GM19193 (cell line): ENCODE results near the gene TMEM88.

Experiments
- POLR2A ChIP-seq: IDR thresholded peaks from 4 replicates; pipeline ENCODE4 v1.6.1; 2011; ENCODE audit not compliant: insufficient read depth, insufficient read length; ENCODE audit errors: extremely low read depth

Gene TMEM88

DNA sequence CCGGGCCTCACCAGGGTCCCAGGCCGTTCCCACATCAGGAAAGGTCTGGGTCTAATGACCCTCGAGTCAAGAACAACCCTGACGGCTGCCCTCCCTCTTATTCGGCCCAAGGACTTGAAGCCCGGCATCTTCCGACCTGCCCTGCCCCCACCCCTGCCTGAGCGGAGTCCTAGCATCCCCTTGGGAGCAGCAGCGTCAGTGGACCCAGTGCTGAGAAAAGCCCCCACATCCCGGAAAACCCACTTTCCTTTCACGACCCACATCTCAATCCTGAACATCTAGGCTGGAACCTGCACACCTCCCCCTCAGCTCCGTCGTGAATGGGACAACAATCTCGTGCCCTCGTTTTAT is 769 bp downstream of the TMEM88 start:
- TF ChIP-seq POLR2A: no peak

DNA sequence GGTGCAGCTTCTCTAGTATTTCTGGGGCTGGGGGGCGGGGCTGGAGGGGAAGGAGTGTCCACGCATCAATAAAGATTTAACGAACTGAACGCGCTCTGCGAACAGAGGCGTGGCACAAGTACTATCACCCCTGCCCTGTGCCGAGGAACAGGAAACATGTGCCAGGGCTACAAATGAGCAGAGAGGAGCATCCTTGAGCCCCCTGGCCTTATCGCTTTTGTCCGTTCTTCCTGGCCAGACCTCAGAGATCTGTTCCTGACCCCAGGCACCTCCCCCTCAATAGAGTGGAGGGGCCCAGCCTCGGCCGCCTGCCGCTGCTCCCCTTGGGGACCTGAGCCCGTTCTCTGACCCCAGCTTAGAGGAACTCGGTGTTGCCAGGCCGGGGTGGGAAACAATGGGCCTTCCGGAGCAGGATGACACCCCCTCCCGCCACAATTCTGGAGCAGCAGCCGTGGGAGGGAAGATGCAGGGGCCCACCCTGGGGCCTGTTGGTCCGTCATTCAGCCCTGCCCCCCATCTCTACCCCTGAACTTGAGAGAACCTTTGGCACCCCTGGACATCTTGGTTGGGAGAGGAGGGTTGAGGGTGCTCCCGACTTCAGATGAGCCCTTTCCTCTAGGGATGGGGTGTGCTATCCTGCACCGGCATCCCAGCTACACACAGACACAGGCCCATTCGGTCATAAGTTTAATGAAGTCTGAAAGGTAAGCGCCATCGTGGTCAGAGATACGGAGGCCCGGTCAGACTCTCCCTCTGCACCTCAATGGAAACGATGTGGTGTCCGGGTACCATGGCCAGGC is 1.3 kb downstream of the TMEM88 start:
- TF ChIP-seq POLR2A: no peak

DNA sequence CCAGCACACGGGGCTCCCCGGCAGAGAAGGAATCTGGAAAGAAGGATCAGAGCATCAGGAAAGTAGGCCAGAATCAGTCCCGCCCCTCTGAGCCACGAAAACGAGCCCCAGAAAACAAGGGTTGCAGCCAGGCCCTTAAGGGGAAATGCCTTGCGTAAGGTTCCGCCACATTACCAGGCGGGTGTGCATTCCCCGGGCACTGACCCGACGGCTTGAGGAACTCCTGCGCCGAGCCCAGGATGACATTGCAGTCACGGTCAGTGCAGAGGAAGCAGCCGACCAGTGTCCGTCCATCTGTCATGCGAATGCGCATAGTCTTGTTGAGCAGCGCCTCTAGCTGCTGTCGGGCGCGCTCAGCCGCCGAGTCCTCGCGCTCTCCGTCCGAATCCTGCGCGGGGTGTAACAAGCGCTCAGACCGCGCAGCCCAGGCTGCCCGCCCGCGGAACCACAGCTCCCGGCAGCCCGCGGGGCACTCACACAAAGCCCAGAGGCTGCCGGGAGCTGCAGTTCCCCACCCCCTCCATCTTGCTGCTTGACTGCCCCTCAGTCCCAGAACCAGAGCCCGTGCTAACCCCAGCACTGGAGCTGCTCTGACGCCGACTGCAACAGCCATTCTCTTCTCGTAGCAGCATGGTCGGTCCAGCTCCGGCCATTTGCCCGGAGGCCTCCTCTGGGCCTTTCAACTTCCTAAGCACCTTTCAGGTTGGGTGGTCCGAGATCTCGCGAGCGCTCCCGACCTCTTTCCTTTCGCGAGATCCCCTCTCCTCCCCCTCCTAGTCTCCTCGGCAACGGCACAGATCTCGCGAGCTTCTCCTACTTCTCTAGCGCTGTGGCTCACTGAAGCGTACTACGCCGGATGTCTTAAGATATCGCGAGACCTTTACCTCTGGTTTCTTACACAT is 2.2 kb downstream of the TMEM88 start, which contains the start of gene NAA38:
TSS of gene NAA38 (minus strand) at position 749 of the 902 bp plus-strand sequence. CDS start at position 653, 96 bp downstream.
- TF ChIP-seq POLR2A: peak; percentile 85

DNA sequence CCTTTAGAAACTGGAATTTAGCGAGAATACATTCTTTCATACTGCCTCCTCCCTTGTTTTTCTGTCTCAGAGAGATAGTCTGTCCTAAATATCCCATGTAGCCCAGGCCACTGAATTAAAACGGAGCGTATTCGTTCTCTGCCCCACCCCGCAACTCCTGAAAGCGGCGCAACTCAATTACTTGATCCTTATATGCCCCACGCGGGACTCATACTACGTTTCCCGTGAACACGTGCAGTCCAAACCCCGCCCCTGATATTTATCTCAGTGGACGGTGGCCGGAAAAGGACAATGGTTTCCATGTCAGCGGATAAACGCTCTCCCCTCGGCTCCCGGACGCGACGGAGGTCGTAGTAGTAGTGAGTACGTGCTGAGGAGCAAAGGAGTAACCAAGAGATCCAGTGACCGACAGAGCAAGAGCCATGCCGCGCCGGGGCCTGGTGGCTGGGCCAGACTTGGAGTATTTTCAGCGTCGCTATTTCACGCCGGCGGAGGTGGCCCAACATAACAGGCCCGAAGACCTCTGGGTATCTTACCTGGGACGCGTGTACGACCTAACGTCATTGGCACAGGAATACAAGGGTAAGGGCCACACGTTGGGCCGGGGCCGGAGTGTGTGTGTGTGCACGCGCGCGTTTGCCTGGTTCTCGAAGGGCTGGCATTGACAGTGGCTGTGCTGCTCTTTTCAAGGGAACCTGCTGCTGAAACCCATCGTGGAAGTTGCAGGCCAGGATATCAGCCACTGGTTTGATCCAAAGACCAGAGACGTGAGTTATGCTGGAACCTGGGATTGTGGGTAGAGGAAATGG is 3.1 kb downstream of the TMEM88 start, which contains the start of gene CYB5D1:
TSS of gene CYB5D1 (plus strand) at position 291 of the 809 bp plus-strand sequence. CDS start at position 423, 132 bp downstream.
- TF ChIP-seq POLR2A: peak; percentile 17

DNA sequence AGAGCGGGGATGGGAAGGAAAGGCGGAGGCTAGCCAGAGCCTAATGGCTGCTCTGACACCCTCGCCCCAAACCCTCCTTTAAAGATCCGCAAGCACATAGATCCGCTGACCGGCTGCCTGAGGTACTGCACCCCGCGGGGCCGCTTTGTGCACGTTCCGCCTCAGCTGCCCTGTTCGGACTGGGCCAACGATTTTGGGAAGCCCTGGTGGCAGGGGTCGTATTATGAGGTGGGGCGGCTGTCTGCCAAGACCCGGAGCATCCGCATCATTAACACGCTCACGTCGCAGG is 3.6 kb downstream of the TMEM88 start:
- no peak for TF ChIP-seq POLR2A

DNA sequence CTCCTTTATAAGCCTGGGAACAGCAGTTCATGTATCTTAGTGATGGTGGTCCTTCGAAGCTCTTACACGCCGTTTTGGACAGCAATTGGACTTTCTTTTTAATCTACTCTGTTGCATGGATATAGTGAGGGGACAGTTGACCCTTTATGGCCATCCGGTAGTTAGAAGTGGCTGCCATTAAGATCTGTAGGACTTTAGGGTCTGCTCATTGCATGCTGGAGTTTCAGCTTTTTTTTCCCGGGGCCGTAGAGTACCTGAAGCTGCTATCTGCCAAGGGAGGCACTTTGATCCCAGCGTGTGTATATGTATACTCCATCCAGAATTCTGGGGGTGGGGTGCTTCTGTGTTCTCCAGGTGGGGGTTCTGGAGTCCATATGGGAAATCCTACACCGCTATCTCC is 4.2 kb downstream of the TMEM88 start:
- no peak for TF ChIP-seq POLR2A

DNA sequence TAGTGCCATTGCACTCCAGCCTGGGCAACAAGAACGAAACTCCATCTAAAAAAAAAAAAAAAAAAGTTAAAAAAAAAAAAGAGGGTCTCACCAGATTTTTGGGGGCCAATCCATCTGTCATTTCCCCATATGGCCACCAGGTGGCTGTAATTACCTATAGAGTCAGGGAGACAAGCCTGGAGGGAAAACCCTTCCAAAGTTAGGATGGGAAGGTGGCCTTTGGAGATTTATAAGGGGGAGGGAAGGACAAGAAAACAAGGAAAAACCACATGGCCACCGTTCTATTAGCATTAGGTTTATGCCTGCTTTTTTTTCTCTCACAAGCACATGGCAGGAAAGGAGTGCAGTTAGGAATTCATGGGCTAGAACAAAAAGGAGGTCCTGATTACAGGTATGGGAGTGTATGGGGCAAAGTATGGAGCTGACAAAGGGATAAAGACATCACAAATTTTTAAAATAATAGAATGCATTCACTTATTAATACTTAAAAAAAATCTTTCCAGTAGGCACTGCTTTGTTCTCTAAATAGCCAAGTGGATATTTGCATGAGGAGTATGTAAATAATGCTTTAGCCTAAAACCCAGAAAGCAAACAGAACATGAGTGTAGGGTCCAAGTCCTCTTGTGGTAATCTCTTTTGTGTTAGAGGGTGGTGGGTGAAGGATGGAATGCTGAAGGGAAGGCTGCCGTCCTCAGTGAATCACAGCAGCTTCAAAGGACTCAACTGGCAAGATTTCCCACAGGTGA is 8.0 kb downstream of the TMEM88 start:
- no peak for TF ChIP-seq POLR2A

DNA sequence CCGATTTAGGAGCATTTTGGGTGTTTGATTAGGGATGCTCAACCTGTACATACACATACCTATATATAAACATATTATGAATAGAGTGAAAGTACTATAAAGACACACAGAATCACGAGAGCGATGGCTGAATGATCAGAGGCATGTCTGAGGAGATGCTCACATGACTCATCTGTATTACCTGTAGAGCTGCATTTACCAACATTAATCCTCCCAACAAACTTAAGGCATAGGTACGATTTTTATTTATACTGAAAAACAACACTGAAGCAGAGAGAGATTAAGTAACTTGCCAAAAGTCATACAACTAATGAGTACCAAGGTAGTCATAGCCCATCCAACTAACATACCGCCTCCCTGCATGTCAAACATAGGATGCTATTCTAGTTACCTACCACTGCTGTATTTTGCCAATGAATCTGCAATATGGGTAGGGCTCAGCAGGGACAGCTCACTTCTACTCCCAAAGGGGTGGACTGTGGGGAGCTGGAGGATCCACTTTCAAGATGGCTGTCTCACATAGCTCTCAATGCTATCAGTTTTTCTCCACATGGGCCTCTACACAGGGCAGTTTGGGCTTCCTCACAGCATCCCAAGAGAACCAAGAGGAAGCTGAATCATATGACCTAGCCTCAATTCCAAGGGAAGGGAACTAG is 10.3 kb downstream of the TMEM88 start:
- no peak for TF ChIP-seq POLR2A

DNA sequence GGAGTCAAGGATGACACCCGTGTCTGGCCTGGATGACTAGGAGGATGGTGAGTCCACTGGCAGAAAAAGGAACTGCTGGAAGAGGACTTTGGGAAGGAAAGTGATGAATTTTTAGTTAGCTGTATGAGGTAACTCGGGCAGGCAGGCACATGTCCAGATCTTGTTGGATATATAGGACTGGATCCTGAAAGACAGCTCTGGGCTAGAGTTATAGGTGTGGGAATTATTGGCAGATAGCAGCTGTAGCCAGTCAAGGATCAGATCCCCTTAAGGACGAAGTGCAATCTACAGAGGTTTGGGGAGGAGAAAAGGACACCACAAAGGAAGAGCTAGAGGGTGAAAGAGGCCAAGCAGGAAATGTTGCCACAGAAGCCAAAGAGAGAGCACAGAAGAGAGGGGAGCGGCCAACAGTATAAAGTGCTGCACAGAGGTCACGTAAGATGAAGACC is 13.0 kb downstream of the TMEM88 start:
- no peak for TF ChIP-seq POLR2A

DNA sequence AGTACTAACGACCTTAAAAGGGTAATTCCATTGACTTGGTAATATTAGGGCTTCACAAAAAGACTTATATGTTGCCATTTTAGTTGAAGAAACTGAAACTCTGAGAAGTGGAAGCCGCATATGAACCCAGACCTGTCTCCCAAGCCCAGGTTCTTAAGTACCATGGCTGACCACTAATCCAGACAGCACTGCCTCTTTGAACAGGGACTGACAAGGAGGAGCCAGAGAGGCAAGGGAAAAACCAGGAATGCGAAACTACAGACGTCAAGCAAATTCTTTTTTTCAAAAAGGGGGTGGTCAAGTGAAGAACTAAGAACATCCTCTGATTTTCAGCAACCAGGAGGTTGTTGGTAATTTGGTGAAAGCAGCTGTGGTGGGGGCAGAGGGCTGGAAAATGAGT is 18.2 kb downstream of the TMEM88 start:
- TF ChIP-seq POLR2A: no peak

DNA sequence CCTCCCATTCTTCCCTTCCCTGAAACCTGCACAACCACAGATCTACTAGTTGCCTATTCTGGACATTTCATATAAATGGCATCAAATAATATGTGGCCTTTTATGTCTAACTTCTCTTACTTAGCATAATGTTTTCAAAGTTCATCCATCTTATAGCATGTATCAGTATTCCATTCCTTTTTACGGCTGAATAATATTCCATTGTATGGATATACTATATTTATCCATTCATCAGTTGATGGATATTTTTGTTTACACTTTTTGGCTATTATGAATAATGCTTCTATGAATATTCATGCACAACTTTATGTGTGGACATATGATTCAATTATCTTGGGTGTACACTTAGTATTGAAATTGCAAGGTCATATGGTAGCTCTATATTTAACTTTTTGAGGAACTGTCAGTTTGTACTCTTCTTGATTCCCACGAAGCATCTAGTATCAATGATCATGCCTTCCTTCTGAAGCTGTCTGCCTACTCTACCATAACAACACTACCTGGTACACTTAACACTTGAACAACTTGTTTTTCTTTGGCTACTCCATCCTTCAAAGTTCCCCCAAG is 21.0 kb downstream of the TMEM88 start:
- TF ChIP-seq POLR2A: no peak

DNA sequence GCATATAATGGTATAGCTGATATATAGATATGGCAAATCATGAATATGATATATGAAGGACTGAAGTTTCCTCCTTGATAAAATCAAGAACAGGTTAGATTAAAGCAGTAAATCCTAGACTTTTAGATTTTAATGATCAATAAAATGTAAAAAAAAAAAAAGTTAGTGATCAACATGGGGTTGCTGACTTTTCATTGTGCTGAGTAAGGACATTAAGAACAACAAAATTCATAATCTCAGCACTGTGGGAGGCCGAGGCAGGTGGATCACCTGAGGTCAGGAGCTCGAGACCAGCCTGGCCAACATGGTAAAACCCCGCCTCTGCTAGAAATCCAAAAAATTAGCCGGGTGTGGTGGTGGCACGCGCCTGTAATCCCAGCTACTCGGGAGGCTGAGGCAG is 23.4 kb downstream of the TMEM88 start:
- TF ChIP-seq POLR2A: no peak

DNA sequence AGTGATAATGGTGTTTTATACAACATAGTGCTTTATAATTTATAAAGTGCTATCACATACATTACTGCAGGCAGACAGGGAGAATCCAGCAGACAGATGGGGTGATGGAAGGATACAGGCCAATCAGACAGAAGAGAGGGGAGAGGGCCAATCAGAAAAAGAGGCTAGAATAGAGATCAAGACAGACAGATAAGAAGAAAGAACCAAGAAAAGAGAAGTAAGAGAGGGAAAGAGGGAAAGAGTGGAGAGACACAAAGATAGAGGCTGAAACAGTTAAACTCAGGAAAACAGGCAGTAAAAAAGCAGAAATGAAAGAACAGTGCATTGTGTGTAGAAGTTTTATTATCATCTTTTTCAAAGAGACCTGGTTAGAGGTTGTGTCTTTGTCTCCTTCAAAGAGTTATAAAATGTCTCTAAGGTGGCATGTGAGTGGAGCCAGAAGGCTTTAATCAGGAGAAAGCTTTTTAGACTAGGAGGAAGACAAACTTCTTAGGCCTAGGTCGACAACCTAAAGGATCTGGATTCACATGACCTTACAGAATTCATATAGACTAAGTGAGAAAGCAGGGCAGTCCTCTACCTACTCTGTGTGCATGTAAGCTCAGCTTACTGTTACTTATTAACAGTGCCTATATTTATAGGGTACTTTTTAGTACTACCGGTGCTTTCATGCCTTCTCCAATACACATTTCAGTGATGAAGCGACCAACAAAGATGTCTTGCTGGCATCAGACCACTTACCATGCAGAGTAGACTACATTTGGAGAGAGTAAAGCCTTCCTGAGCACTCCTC is 25.4 kb downstream of the TMEM88 start:
- no peak for TF ChIP-seq POLR2A
